Breast epithelium (tissue), 3 donors: ENCODE data around the gene PIK3R5.

Experiments used
- POLR2A ChIP-seq: fragments of 450-650 bp; IDR thresholded peaks from one replicate; pipeline ENCODE4 v1.6.1; 2016; ENCODE audit warnings: antibody characterized with exemption, mild to moderate bottlenecking, moderate library complexity
- POLR2AphosphoS5 ChIP-seq, 3 donors: sonication (generic); formaldehyde crosslinking; IDR thresholded peaks; one replicate each; pipeline ENCODE4 v1.6.1; 2017; ENCODE audit warnings: antibody characterized with exemption in 3 of 3

GRCh38 chr17:8900207-8900606 lies 65.3 kb downstream of the PIK3R5 start:
- TF ChIP-seq POLR2A (no peak), POLR2AphosphoS5 (IDR thresholded peaks at IDR 0.05) (no peak)
